ENCODE measurements around the gene MAP3K12. TPM values are rescaled to one million over a fixed set of nuclear protein-coding genes. Genes with fewer than 3 reads are reported as not detected.

MAP3K12 gene
- total and polyA plus RNA-seq, 2 donors (not counting 1 experiment from before 2014, with no cell fraction given) = 31.6 to 40.8 TPM

DNA sequence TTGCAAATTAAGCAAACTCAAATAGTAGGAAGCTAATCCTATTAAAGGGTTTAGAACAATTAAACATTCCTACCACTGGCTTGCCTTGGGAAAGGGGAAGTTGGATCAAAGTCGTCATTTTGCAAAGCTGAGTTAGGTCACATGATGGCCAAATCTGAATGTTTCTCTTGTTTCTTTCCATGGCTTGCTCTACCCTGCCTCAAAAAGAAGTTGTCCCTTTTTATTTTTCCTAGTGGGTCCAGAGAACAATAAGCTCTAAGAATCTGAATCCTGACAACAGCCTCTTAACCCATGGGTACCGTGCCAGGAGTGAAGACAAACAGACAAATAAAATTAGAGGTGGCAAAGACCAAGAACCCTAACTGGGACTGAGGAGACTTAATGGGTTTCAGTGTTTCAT lies 34.2 kb upstream of the MAP3K12 start:
- no peak overlapping the region for H3K27ac ChIP-seq (ENCODE audit: insufficient read depth, low read length)
- no peaks in the 10 kb centered on the region for H3K79me2 ChIP-seq (ENCODE audit: control insufficient read depth, insufficient read depth, low read length)
- H2AFZ ChIP-seq (ENCODE audit: low read length) = no peak overlapping the region
- H3K9me3 ChIP-seq (ENCODE audit: control insufficient read depth, insufficient read depth, low read depth, low read length) = no peaks in the 10 kb centered on the region
- H3K9ac ChIP-seq (ENCODE audit: insufficient read depth, low read length) = no peak overlapping the region
- H3K36me3 ChIP-seq (ENCODE audit: control insufficient read depth, insufficient read depth, low read length) = peaks cover 15% of the 10 kb centered on the region
- no peaks in the 10 kb centered on the region for H3K27me3 ChIP-seq (ENCODE audit: control insufficient read depth, insufficient read depth, low read length)
- no peaks in the 10 kb centered on the region for H3K4me1 ChIP-seq (ENCODE audit: control insufficient read depth, extremely low read depth, insufficient read depth, low read length)
- H4K20me1 ChIP-seq (ENCODE audit: control insufficient read depth, extremely low read depth, insufficient read depth, low read length) = no peaks in the 10 kb centered on the region
- H3K4me2 ChIP-seq (ENCODE audit: extremely low read depth, insufficient read depth, low read length) = no peak overlapping the region
- DNase-seq (ENCODE audit: low read depth in 2 of 2) = no peak
- no peak overlapping the region for H3K4me3 ChIP-seq (replicated peaks in 1 of 4; ENCODE audit: control extremely low read depth in 1 of 4, insufficient read depth in 1 of 4, low read depth in 3 of 4, low read length in 4 of 4)
- TF ChIP-seq CTCF (conservative IDR thresholded peaks at IDR 0.05 in 1 of 2, IDR thresholded peaks at IDR 0.05 in 1 of 2; ENCODE audit: low read depth in 1 of 2, low read length in 2 of 2) = no peak
- no peak for TF ChIP-seq EZH2 (IDR thresholded peaks at IDR 0.05; ENCODE audit: low read length, missing control alignments)

DNA sequence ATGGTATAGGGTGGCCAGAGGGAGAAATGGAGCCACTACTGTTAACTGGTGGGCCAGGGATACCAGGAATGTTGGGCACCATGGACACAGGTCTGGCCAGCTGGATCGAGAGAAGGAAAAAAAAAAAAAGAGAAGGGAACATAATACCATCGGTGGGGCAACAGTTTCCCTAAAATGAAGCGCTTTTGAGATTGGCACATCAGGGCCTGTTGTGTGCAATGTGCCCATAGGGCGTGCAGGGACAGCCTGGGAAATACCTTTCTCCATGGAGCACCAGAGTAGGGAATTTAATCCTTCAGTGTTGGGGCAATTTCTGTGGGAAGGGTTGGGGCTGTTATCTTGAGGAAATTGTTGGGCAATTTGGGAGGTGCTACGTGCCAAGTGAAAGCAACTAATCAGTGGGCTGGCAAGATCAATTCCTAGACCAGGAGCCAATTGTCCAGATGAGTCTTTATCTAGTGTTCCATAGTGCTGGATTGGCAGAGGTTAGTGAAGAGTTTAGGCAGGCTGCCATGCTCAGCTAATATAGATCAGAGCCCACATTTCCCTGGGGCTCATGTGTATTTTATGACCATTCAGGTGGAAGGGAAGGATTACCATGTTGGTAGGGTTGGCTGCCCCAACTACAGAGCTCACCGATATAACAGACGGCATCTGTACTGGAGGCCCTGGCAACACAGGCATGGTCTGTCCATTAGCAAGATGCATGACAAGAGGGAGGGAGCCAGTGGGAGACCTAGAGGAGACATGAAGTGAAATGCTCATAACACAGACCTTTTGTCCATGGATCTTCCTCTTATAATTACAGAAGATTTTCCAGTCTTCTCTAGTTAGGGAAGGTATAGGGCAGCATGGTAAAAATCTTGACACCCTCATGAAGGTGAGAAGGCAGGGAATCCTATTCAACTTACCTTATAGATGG lies 33.5 kb upstream of the MAP3K12 start:
- H3K27me3 ChIP-seq (ENCODE audit: control insufficient read depth, insufficient read depth, low read length) = no peaks in the 10 kb centered on the region
- H3K4me1 ChIP-seq (ENCODE audit: control insufficient read depth, extremely low read depth, insufficient read depth, low read length) = no peaks in the 10 kb centered on the region
- H3K4me3 ChIP-seq (replicated peaks in 1 of 4; ENCODE audit: control extremely low read depth in 1 of 4, insufficient read depth in 1 of 4, low read depth in 3 of 4, low read length in 4 of 4) = no peak overlapping the region
- H3K36me3 ChIP-seq (ENCODE audit: control insufficient read depth, insufficient read depth, low read length) = peaks cover 15% of the 10 kb centered on the region
- H3K9ac ChIP-seq (ENCODE audit: insufficient read depth, low read length) = no peak overlapping the region
- TF ChIP-seq CTCF (conservative IDR thresholded peaks at IDR 0.05 in 1 of 2, IDR thresholded peaks at IDR 0.05 in 1 of 2; ENCODE audit: low read depth in 1 of 2, low read length in 2 of 2) (no peak), EZH2 (IDR thresholded peaks at IDR 0.05; ENCODE audit: low read length, missing control alignments) (no peak)
- H3K27ac ChIP-seq (ENCODE audit: insufficient read depth, low read length) = no peak overlapping the region
- no peak for DNase-seq (ENCODE audit: low read depth in 2 of 2)
- no peak overlapping the region for H3K4me2 ChIP-seq (ENCODE audit: extremely low read depth, insufficient read depth, low read length)
- H2AFZ ChIP-seq (ENCODE audit: low read length) = no peak overlapping the region
- no peaks in the 10 kb centered on the region for H3K79me2 ChIP-seq (ENCODE audit: control insufficient read depth, insufficient read depth, low read length)
- H3K9me3 ChIP-seq (ENCODE audit: control insufficient read depth, insufficient read depth, low read depth, low read length) = no peaks in the 10 kb centered on the region
- no peaks in the 10 kb centered on the region for H4K20me1 ChIP-seq (ENCODE audit: control insufficient read depth, extremely low read depth, insufficient read depth, low read length)

DNA sequence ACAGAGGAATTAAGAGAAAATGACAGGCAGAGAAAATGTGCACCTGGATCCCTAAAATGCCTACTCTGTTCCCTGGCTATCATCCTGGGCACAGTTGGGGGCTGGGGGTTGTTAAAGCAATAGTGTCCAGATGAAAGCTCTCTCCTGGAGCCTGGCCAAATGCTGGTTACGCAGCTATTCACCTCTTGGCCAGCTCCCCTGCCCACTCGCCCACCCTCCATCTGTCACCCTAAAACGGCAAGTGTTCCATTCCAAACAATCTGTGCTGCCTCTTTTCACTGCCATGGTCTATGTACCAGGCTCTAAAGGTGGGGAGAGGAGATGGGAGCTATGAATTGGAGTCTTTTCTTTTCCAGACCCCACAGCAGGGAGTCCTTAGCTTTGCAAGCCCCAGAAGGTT lies 32.8 kb upstream of the MAP3K12 start:
- DNase-seq (ENCODE audit: low read depth in 2 of 2) = no peak
- no peak for TF ChIP-seq EZH2 (IDR thresholded peaks at IDR 0.05; ENCODE audit: low read length, missing control alignments)
- no peak for TF ChIP-seq CTCF (conservative IDR thresholded peaks at IDR 0.05 in 1 of 2, IDR thresholded peaks at IDR 0.05 in 1 of 2; ENCODE audit: low read depth in 1 of 2, low read length in 2 of 2)
- Histone ChIP-seq H3K36me3 (ENCODE audit: control insufficient read depth, insufficient read depth, low read length) (peaks cover 15% of the 10 kb centered on the region), H3K9me3 (ENCODE audit: control insufficient read depth, insufficient read depth, low read depth, low read length) (no peaks in the 10 kb centered on the region), H3K4me3 (replicated peaks in 1 of 4; ENCODE audit: control extremely low read depth in 1 of 4, insufficient read depth in 1 of 4, low read depth in 3 of 4, low read length in 4 of 4) (no peak overlapping the region), H3K27me3 (ENCODE audit: control insufficient read depth, insufficient read depth, low read length) (no peaks in the 10 kb centered on the region), H4K20me1 (ENCODE audit: control insufficient read depth, extremely low read depth, insufficient read depth, low read length) (no peaks in the 10 kb centered on the region), H3K27ac (ENCODE audit: insufficient read depth, low read length) (no peak overlapping the region), H3K9ac (ENCODE audit: insufficient read depth, low read length) (no peak overlapping the region), H2AFZ (ENCODE audit: low read length) (no peak overlapping the region), H3K4me2 (ENCODE audit: extremely low read depth, insufficient read depth, low read length) (no peak overlapping the region), H3K4me1 (ENCODE audit: control insufficient read depth, extremely low read depth, insufficient read depth, low read length) (no peaks in the 10 kb centered on the region), H3K79me2 (ENCODE audit: control insufficient read depth, insufficient read depth, low read length) (no peaks in the 10 kb centered on the region)

Measured in fibroblast of lung (primary cell).